Measurements from ENCODE around the gene MID1. TPM values are rescaled to one million over a fixed set of nuclear protein-coding genes. Genes with fewer than 3 reads are reported as not detected.
A peak's percentile ranks its signal among the peaks of the same experiment; 100 is the strongest.

MID1 gene, protein sequence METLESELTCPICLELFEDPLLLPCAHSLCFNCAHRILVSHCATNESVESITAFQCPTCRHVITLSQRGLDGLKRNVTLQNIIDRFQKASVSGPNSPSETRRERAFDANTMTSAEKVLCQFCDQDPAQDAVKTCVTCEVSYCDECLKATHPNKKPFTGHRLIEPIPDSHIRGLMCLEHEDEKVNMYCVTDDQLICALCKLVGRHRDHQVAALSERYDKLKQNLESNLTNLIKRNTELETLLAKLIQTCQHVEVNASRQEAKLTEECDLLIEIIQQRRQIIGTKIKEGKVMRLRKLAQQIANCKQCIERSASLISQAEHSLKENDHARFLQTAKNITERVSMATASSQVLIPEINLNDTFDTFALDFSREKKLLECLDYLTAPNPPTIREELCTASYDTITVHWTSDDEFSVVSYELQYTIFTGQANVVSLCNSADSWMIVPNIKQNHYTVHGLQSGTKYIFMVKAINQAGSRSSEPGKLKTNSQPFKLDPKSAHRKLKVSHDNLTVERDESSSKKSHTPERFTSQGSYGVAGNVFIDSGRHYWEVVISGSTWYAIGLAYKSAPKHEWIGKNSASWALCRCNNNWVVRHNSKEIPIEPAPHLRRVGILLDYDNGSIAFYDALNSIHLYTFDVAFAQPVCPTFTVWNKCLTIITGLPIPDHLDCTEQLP
- total RNA-seq (2021) (57.0 and 79.5 TPM in 2 replicates), Bru-seq, nascent RNA (percentile 82 among the genes with signal in this experiment), BruChase-seq, experiment 1, labeled RNA remaining after a 2-hour chase (percentile 81 among the genes with signal in this experiment), BruChase-seq, experiment 2, labeled RNA remaining after a 6-hour chase (percentile 71 among the genes with signal in this experiment)
- long read RNA-seq, full-length matches to known transcripts: 28 of 49 reads
- long read RNA-seq, partial matches to known transcripts: 4 of 49 reads
- long read RNA-seq, other reads (novel, unspliced or antisense): 17 of 49 reads

GRCh38 chrX:10620121-10620699 lies at the start of gene MID1:
MID1 (minus strand) TSS chrX:10620585; CDS start chrX:10567547, 53,038 bp downstream.
- no TSS peak for BruUV-seq (replicated peaks)
- Histone ChIP-seq H3K9me3 (ENCODE audit: insufficient read depth, low read depth) (no peaks in the 10 kb centered on the region), H3K9me2 (ENCODE audit: insufficient read depth) (no peaks in the 10 kb centered on the region), H3K27ac (peak within 1 kb of the TSS; percentile 91), H3K36me3 (ENCODE audit: low read depth) (no peaks in the 10 kb centered on the region), H3K4me2 (peak within 1 kb of the TSS; percentile 96), H4K20me1 (ENCODE audit: insufficient read depth) (no peaks in the 10 kb centered on the region), H3K4me1 (replicated peaks; ENCODE audit: insufficient read depth) (peaks cover 36% of the 10 kb centered on the region), H3K27me3 (ENCODE audit: insufficient read depth, low read depth) (no peaks in the 10 kb centered on the region), H3K79me2 (ENCODE audit: low read depth) (peaks cover 47% of the 10 kb centered on the region), H3K4me3 (peak within 1 kb of the TSS; percentile 63), H3F3A (ENCODE audit: insufficient read depth, low read depth) (peaks cover 34% of the 10 kb centered on the region), H2AFZ (peak within 1 kb of the TSS; percentile 68)
- TF ChIP-seq, protein P1, sequence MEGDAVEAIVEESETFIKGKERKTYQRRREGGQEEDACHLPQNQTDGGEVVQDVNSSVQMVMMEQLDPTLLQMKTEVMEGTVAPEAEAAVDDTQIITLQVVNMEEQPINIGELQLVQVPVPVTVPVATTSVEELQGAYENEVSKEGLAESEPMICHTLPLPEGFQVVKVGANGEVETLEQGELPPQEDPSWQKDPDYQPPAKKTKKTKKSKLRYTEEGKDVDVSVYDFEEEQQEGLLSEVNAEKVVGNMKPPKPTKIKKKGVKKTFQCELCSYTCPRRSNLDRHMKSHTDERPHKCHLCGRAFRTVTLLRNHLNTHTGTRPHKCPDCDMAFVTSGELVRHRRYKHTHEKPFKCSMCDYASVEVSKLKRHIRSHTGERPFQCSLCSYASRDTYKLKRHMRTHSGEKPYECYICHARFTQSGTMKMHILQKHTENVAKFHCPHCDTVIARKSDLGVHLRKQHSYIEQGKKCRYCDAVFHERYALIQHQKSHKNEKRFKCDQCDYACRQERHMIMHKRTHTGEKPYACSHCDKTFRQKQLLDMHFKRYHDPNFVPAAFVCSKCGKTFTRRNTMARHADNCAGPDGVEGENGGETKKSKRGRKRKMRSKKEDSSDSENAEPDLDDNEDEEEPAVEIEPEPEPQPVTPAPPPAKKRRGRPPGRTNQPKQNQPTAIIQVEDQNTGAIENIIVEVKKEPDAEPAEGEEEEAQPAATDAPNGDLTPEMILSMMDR (conservative IDR thresholded peaks at IDR 0.05): no peak
- TF ChIP-seq EZH2 (IDR thresholded peaks at IDR 0.05; ENCODE audit: low read depth): no peak
- ChIA-PET CTCF (interaction anchor here (0.5 kb wide), 1 partner anchor 12 kb away, joined by 11 read pairs; no protein-coding TSS in a partner anchor), POLR2A (ENCODE audit: unreplicated experiment) (interaction anchor here (0.5 to 0.7 kb wide), 4 partner anchors 15 to 1130 kb away, joined by 3 to 7 read pairs (median 4); no protein-coding TSS in a partner anchor)
- intact Hi-C loops (cut with micrococcal nuclease; ENCODE audit: unreplicated experiment): loop anchor here (1.0 kb wide), 1 partner anchor 14 kb away; no protein-coding TSS in a partner anchor
- DNase-seq: peak; percentile 71 to 75

DNA sequence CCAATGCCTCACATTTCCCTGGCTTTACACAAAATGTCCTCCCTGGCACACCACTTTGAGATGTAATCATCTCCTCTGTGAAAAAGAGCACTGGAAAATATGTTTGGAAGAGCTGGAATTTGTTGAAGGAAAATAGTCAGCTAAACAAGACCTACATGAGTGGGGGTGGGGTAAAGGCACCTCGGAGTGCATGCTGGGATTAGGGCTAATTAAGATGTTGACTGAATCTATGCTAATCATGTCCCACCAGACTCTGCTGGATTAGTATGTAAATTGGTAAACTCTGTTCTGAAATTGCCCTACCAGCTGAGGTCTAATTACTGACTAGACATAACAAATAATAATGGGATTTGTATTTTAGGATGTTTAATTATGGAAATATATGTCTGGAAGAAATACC lies 46.8 kb upstream of the MID1 start:
- BruUV-seq (replicated peaks): no TSS peak
- H3F3A ChIP-seq (ENCODE audit: insufficient read depth, low read depth): no peaks in the 10 kb centered on the region
- H2AFZ ChIP-seq: no peak overlapping the region
- no peak for DNase-seq
- no peak overlapping the region for H3K4me2 ChIP-seq
- no peaks in the 10 kb centered on the region for H3K9me3 ChIP-seq (ENCODE audit: insufficient read depth, low read depth)
- H4K20me1 ChIP-seq (ENCODE audit: insufficient read depth): no peaks in the 10 kb centered on the region
- H3K27ac ChIP-seq: no peak overlapping the region
- POLR2A ChIA-PET (ENCODE audit: unreplicated experiment): no interaction called here
- no peaks in the 10 kb centered on the region for H3K9me2 ChIP-seq (ENCODE audit: insufficient read depth)
- no peaks in the 10 kb centered on the region for H3K4me1 ChIP-seq (replicated peaks; ENCODE audit: insufficient read depth)
- TF ChIP-seq, protein P1 (conservative IDR thresholded peaks at IDR 0.05): no peak
- TF ChIP-seq EZH2 (IDR thresholded peaks at IDR 0.05; ENCODE audit: low read depth): no peak
- CTCF ChIA-PET: no interaction called here
- intact Hi-C loops (cut with micrococcal nuclease; ENCODE audit: unreplicated experiment): no loop called here
- H3K79me2 ChIP-seq (ENCODE audit: low read depth): no peaks in the 10 kb centered on the region
- no peaks in the 10 kb centered on the region for H3K27me3 ChIP-seq (ENCODE audit: insufficient read depth, low read depth)
- H3K4me3 ChIP-seq: no peak overlapping the region
- H3K36me3 ChIP-seq (ENCODE audit: low read depth): no peaks in the 10 kb centered on the region

GRCh38 chrX:10666102-10666501 lies 45.7 kb upstream of the MID1 start:
- no peaks in the 10 kb centered on the region for H3K79me2 ChIP-seq (ENCODE audit: low read depth)
- no peak overlapping the region for H3K4me3 ChIP-seq
- no peaks in the 10 kb centered on the region for H3F3A ChIP-seq (ENCODE audit: insufficient read depth, low read depth)
- no peaks in the 10 kb centered on the region for H3K36me3 ChIP-seq (ENCODE audit: low read depth)
- H4K20me1 ChIP-seq (ENCODE audit: insufficient read depth): no peaks in the 10 kb centered on the region
- H3K27me3 ChIP-seq (ENCODE audit: insufficient read depth, low read depth): no peaks in the 10 kb centered on the region
- intact Hi-C loops (cut with micrococcal nuclease; ENCODE audit: unreplicated experiment): no loop called here
- H3K9me2 ChIP-seq (ENCODE audit: insufficient read depth): no peaks in the 10 kb centered on the region
- H3K4me2 ChIP-seq: no peak overlapping the region
- H3K9me3 ChIP-seq (ENCODE audit: insufficient read depth, low read depth): no peaks in the 10 kb centered on the region
- CTCF ChIA-PET: no interaction called here
- DNase-seq: no peak
- POLR2A ChIA-PET (ENCODE audit: unreplicated experiment): no interaction called here
- no peak overlapping the region for H2AFZ ChIP-seq
- BruUV-seq (replicated peaks): no TSS peak
- H3K4me1 ChIP-seq (replicated peaks; ENCODE audit: insufficient read depth): no peaks in the 10 kb centered on the region
- no peak for TF ChIP-seq EZH2 (IDR thresholded peaks at IDR 0.05; ENCODE audit: low read depth)
- TF ChIP-seq, protein P1 (conservative IDR thresholded peaks at IDR 0.05): no peak
- no peak overlapping the region for H3K27ac ChIP-seq

All from PC-9 (cell line).